CD4-positive, alpha-beta memory T cell (primary cell): ENCODE results near the gene PHB1. TPM values are rescaled to one million over a fixed set of nuclear protein-coding genes. Genes with fewer than 3 reads are reported as not detected.

Experiments used
- CTCF ChIA-PET: fragments of 350-600 bp; sonication (Branson Sonifier 250); formaldehyde crosslinking; loops from one replicate; lab custom pipeline; 2021; ENCODE audit warnings: inconsistent platforms; ENCODE audit not compliant: partially characterized antibody; lab: Charles Lee
- POLR2A ChIA-PET: fragments of 350-600 bp; sonication (Branson Sonifier 250); formaldehyde crosslinking; loops from one replicate; lab custom pipeline; 2021; ENCODE audit not compliant: partially characterized antibody; lab: Charles Lee
- DNase-seq, 5 donors: peaks; one replicate each; pipeline versions ENCODE4 v3.0.0 to v3.0.0-alpha.2; 2020 to 2022; ENCODE audit warnings: mixed read lengths in 1 of 5
- H3K27ac ChIP-seq: one replicate; pipeline ENCODE4 v1.7.0; 2013; ENCODE audit warnings: low read depth, low read length
- H3K27me3 ChIP-seq: 2 replicates; pipeline ENCODE4 v1.7.0; 2013; ENCODE audit warnings: mild to moderate bottlenecking, low read length, moderate library complexity; ENCODE audit not compliant: insufficient read depth
- H3K36me3 ChIP-seq: 2 replicates; pipeline ENCODE4 v1.7.0; 2013; ENCODE audit warnings: mild to moderate bottlenecking, low read length, moderate library complexity; ENCODE audit not compliant: insufficient read depth
- H3K4me1 ChIP-seq: 2 replicates; pipeline ENCODE4 v1.7.0; 2013; ENCODE audit warnings: mild to moderate bottlenecking, low read length, moderate library complexity; ENCODE audit not compliant: insufficient read depth
- H3K4me3 ChIP-seq, 2 donors: one replicate each; pipeline ENCODE4 v1.7.0; 2013; ENCODE audit warnings: low read length in 2 of 2, mild to moderate bottlenecking in 1 of 2
- H3K9me3 ChIP-seq, 2 donors: one replicate each; pipeline ENCODE4 v1.7.0; 2013; ENCODE audit warnings: low read length in 2 of 2, control low read depth in 1 of 2; ENCODE audit not compliant: control insufficient read depth in 1 of 2
- H3K27ac Mint-ChIP-seq, 7 donors: one replicate each; pipeline ENCODE4 v1.8.0; 2020 to 2021; ENCODE audit warnings: mixed read lengths in 7 of 7, mild to moderate bottlenecking in 6 of 7, inconsistent platforms in 3 of 7, moderate library complexity in 3 of 7
- H3K27me3 Mint-ChIP-seq, 2 donors: one replicate each; pipeline ENCODE4 v1.8.0; 2020 to 2021; ENCODE audit warnings: mixed read lengths in 2 of 2
- H3K36me3 Mint-ChIP-seq, 2 donors: one replicate each; pipeline ENCODE4 v1.8.0; 2020 to 2021; ENCODE audit warnings: mixed read lengths in 2 of 2, inconsistent platforms in 1 of 2, mild to moderate bottlenecking in 1 of 2
- H3K4me1 Mint-ChIP-seq, 4 donors: one replicate each; pipeline ENCODE4 v1.8.0; 2020 to 2021; ENCODE audit warnings: mixed read lengths in 4 of 4, mild to moderate bottlenecking in 1 of 4
- H3K4me3 Mint-ChIP-seq, 8 donors: one replicate each; pipeline ENCODE4 v1.8.0; 2020 to 2021; ENCODE audit warnings: mixed read lengths in 8 of 8, mild to moderate bottlenecking in 7 of 8, moderate library complexity in 6 of 8, inconsistent platforms in 3 of 8
- H3K9me3 Mint-ChIP-seq, 8 donors: one replicate each; pipeline ENCODE4 v1.8.0; 2020 to 2021; ENCODE audit warnings: mixed read lengths in 8 of 8, mild to moderate bottlenecking in 5 of 8, inconsistent platforms in 3 of 8, moderate library complexity in 1 of 8
- intact Hi-C: fragments of 100-400 bp; cut with micrococcal nuclease; formaldehyde crosslinking; loops from one replicate; pipeline ENCODE4 v1.15.1; 2023
- polyA plus RNA-seq, 2 donors: library from polyadenylated mRNA; unstranded; fragments of 300-500 nt; fragmentation: Illumina TruSeq; gene quantifications; one replicate each; pipeline ENCODE4 v1.2.3, GENCODE V29; 2021
- total RNA-seq, 2 experiments: library from RNA; stranded (reverse); gene quantifications; one replicate each; pipeline ENCODE4 v1.2.3, GENCODE V29; 2021

PHB1 gene
- total and polyA plus RNA-seq, 4 experiments from 2014 or later = 62.0 to 202 (median 108) TPM

- intact Hi-C loops = no loop called here
- Histone ChIP-seq H3K4me1 (no peaks in the 10 kb centered on the region), H3K9me3 (no peaks in the 10 kb centered on the region), H3K36me3 (no peaks in the 10 kb centered on the region), H3K27me3 (peaks cover 9% of the 10 kb centered on the region), H3K4me3 (no peak overlapping the region), H3K27ac (no peak overlapping the region)
- no peaks in the 10 kb centered on the region for H3K36me3 Mint-ChIP-seq
- no peak for DNase-seq
- H3K9me3 Mint-ChIP-seq = no peaks in the 10 kb centered on the region
- H3K27ac Mint-ChIP-seq = no peak overlapping the region
- H3K27me3 Mint-ChIP-seq = peaks cover 20 to 59% of the 10 kb centered on the region in 2 donors
- POLR2A ChIA-PET = no interaction called here
- no peak overlapping the region for H3K4me3 Mint-ChIP-seq
- H3K4me1 Mint-ChIP-seq = no peaks in the 10 kb centered on the region
- CTCF ChIA-PET = interaction anchor here (0.8 kb wide), 1 partner anchor 116 kb away, joined by 3 read pairs; no protein-coding TSS in a partner anchor
Measured at GRCh38 chr17:49439673-49440571, 25.2 kb upstream of the PHB1 start.

GRCh38 chr17:49439305-49439672 is 24.6 kb upstream of the PHB1 start:
- Histone ChIP-seq H3K27me3 (peaks cover 9% of the 10 kb centered on the region), H3K4me1 (no peaks in the 10 kb centered on the region), H3K9me3 (no peaks in the 10 kb centered on the region), H3K4me3 (no peak overlapping the region), H3K36me3 (no peaks in the 10 kb centered on the region), H3K27ac (no peak overlapping the region)
- Mint-ChIP-seq H3K27ac (peak overlapping the region in 1 of 7 donors; percentile 67), H3K4me1 (no peaks in the 10 kb centered on the region), H3K9me3 (no peaks in the 10 kb centered on the region), H3K27me3 (peaks cover 20 to 59% of the 10 kb centered on the region in 2 donors), H3K4me3 (no peak overlapping the region), H3K36me3 (no peaks in the 10 kb centered on the region)
- CTCF ChIA-PET = interaction anchor here (0.8 kb wide), 1 partner anchor 116 kb away, joined by 3 read pairs; no protein-coding TSS in a partner anchor
- no peak for DNase-seq
- POLR2A ChIA-PET = no interaction called here
- intact Hi-C loops = no loop called here

GRCh38 chr17:49438436-49439278 is 24.0 kb upstream of the PHB1 start:
- H3K4me1 ChIP-seq = no peaks in the 10 kb centered on the region
- DNase-seq = no peak
- peaks cover 9% of the 10 kb centered on the region for H3K27me3 ChIP-seq
- no peak overlapping the region for H3K4me3 ChIP-seq
- H3K9me3 ChIP-seq = no peaks in the 10 kb centered on the region
- no peaks in the 10 kb centered on the region for H3K36me3 ChIP-seq
- H3K4me3 Mint-ChIP-seq = no peak overlapping the region
- intact Hi-C loops = no loop called here
- ChIA-PET CTCF (interaction anchor here (0.9 to 6.6 kb wide), 2 partner anchors 8 to 118 kb away, joined by 3 to 83 read pairs; no protein-coding TSS in a partner anchor), POLR2A (no interaction called here)
- H3K27ac Mint-ChIP-seq = no peak overlapping the region
- no peaks in the 10 kb centered on the region for H3K4me1 Mint-ChIP-seq
- H3K36me3 Mint-ChIP-seq = no peaks in the 10 kb centered on the region
- peaks cover 20 to 55% of the 10 kb centered on the region in 2 donors for H3K27me3 Mint-ChIP-seq
- H3K27ac ChIP-seq = no peak overlapping the region
- H3K9me3 Mint-ChIP-seq = no peaks in the 10 kb centered on the region

- no peak overlapping the region for H3K4me3 ChIP-seq
- Mint-ChIP-seq H3K9me3 (no peaks in the 10 kb centered on the region), H3K4me1 (no peaks in the 10 kb centered on the region), H3K36me3 (no peaks in the 10 kb centered on the region), H3K4me3 (no peak overlapping the region), H3K27ac (no peak overlapping the region), H3K27me3 (peaks cover 20 to 50% of the 10 kb centered on the region in 2 donors)
- ChIA-PET CTCF (interaction anchor here (0.9 to 6.6 kb wide), 2 partner anchors 9 to 119 kb away, joined by 3 to 83 read pairs; no protein-coding TSS in a partner anchor), POLR2A (no interaction called here)
- no peak overlapping the region for H3K27ac ChIP-seq
- no peak for DNase-seq
- no peaks in the 10 kb centered on the region for H3K9me3 ChIP-seq
- peaks cover 9% of the 10 kb centered on the region for H3K27me3 ChIP-seq
- H3K4me1 ChIP-seq = no peaks in the 10 kb centered on the region
- H3K36me3 ChIP-seq = no peaks in the 10 kb centered on the region
- intact Hi-C loops = no loop called here
Measured at GRCh38 chr17:49437696-49438435, 23.2 kb upstream of the PHB1 start.

GRCh38 chr17:49436174-49436573 is 21.5 kb upstream of the PHB1 start:
- Mint-ChIP-seq H3K4me1 (no peaks in the 10 kb centered on the region), H3K36me3 (no peaks in the 10 kb centered on the region), H3K9me3 (no peaks in the 10 kb centered on the region), H3K27ac (peak overlapping the region in 1 of 7 donors; percentile 11), H3K4me3 (no peak overlapping the region), H3K27me3 (peaks cover 20 to 41% of the 10 kb centered on the region in 2 donors)
- H3K4me3 ChIP-seq = no peak overlapping the region
- H3K36me3 ChIP-seq = no peaks in the 10 kb centered on the region
- H3K4me1 ChIP-seq = no peaks in the 10 kb centered on the region
- CTCF ChIA-PET = interaction anchor here (0.7 to 6.6 kb wide), 8 partner anchors 11 to 256 kb away, joined by 3 to 83 read pairs (median 3); partner anchors contain the start of gene PHB1
- no peak overlapping the region for H3K27ac ChIP-seq
- intact Hi-C loops = no loop called here
- H3K27me3 ChIP-seq = peaks cover 9% of the 10 kb centered on the region
- no peak for DNase-seq
- no peaks in the 10 kb centered on the region for H3K9me3 ChIP-seq
- POLR2A ChIA-PET = no interaction called here

- no peaks in the 10 kb centered on the region for H3K4me1 ChIP-seq
- peaks cover 9% of the 10 kb centered on the region for H3K27me3 ChIP-seq
- Mint-ChIP-seq H3K9me3 (no peaks in the 10 kb centered on the region), H3K4me3 (no peak overlapping the region), H3K4me1 (no peaks in the 10 kb centered on the region), H3K27ac (no peak overlapping the region), H3K36me3 (no peaks in the 10 kb centered on the region), H3K27me3 (peaks cover 20 to 39% of the 10 kb centered on the region in 2 donors)
- no peak for DNase-seq
- ChIA-PET CTCF (interaction anchor here (0.6 to 6.6 kb wide), 10 partner anchors 10 to 256 kb away, joined by 3 to 83 read pairs (median 3); partner anchors contain the start of gene PHB1), POLR2A (interaction anchor here (0.7 kb wide), 1 partner anchor 114 kb away, joined by 3 read pairs; no protein-coding TSS in a partner anchor)
- H3K9me3 ChIP-seq = no peaks in the 10 kb centered on the region
- H3K36me3 ChIP-seq = no peaks in the 10 kb centered on the region
- intact Hi-C loops = loop anchor here (1.0 kb wide), 1 partner anchor 121 kb away; no protein-coding TSS in a partner anchor
- no peak overlapping the region for H3K27ac ChIP-seq
- no peak overlapping the region for H3K4me3 ChIP-seq
Measured at GRCh38 chr17:49435671-49436029, 21.0 kb upstream of the PHB1 start.
